ENCODE data around the gene CBLL1. TPM values are rescaled to one million over a fixed set of nuclear protein-coding genes. Genes with fewer than 3 reads are reported as not detected.

Gene CBLL1
- total and polyA plus RNA-seq, 2 of the 13 experiments (the other 11 are each of a cell fraction or from before 2014, with no cell fraction given): 8.8 to 10.5 TPM

GRCh38 chr7:107743567-107744344, at the start of gene CBLL1 (continued):
- peak; percentile 2; the same call in 1 of the 2 replicates for TF ChIP-seq HBP1 (CRISPR knock-in tag; IDR thresholded peaks at IDR 0.05; ENCODE audit: low read depth)
- no peak for TF ChIP-seq PRMT3 (CRISPR knock-in tag; IDR thresholded peaks at IDR 0.05; ENCODE audit: borderline replicate concordance, low read depth)
- no peak for TF ChIP-seq ZNF18 (CRISPR knock-in tag; IDR thresholded peaks at IDR 0.05; ENCODE audit: insufficient replicate concordance)
- TF ChIP-seq GMEB2 (CRISPR knock-in tag; IDR thresholded peaks at IDR 0.05; ENCODE audit: low read depth): no peak
- TF ChIP-seq IKZF4 (CRISPR knock-in tag; IDR thresholded peaks at IDR 0.05; ENCODE audit: borderline replicate concordance, low read depth, not compliant biosample characterization): no peak
- 0 out of 2 replicates have a peak, but pooled peaks have one; percentile 39 for TF ChIP-seq TMF1 (CRISPR knock-in tag; IDR thresholded peaks at IDR 0.05; ENCODE audit: low read depth)
- TF ChIP-seq, protein P1, sequence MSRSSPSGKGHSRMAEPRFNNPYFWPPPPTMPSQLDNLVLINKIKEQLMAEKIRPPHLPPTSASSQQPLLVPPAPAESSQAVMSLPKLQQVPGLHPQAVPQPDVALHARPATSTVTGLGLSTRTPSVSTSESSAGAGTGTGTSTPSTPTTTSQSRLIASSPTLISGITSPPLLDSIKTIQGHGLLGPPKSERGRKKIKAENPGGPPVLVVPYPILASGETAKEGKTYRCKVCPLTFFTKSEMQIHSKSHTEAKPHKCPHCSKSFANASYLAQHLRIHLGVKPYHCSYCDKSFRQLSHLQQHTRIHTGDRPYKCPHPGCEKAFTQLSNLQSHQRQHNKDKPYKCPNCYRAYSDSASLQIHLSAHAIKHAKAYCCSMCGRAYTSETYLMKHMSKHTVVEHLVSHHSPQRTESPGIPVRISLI (CRISPR knock-in tag; IDR thresholded peaks at IDR 0.05; ENCODE audit: borderline replicate concordance): no peak
- peak; percentile 93 for TF ChIP-seq FOXP4 (CRISPR knock-in tag; IDR thresholded peaks at IDR 0.05)
- TF ChIP-seq STAG1 (CRISPR knock-in tag; IDR thresholded peaks at IDR 0.05): peak; percentile 79
- TF ChIP-seq CREM (IDR thresholded peaks at IDR 0.05): peak; percentile 81
- TF ChIP-seq CREM (CRISPR knock-in tag; IDR thresholded peaks at IDR 0.05): no peak
- no peak for TF ChIP-seq EZH2 (conservative IDR thresholded peaks at IDR 0.05; ENCODE audit: low read depth, low read length)
- no peak for TF ChIP-seq ZMYM3 (CRISPR knock-in tag; IDR thresholded peaks at IDR 0.05)
- TF ChIP-seq ZNF746 (CRISPR knock-in tag; IDR thresholded peaks at IDR 0.05): no peak
- TF ChIP-seq ZFX (CRISPR knock-in tag; IDR thresholded peaks at IDR 0.05; ENCODE audit: low read depth): peak; percentile 97
- no peak for TF ChIP-seq NR0B2 (CRISPR knock-in tag; IDR thresholded peaks at IDR 0.05)

Data from HepG2 (cell line).